Liver (tissue), 3 donors: Measurements from ENCODE around the gene CACTIN.

ENCODE experiments used
- ATF3 ChIP-seq: IDR thresholded peaks from 2 replicates; pipeline ENCODE4 v1.6.1; 2016; ENCODE audit warnings: antibody characterized with exemption
- CTCF ChIP-seq: fragments of 150-350 bp; IDR thresholded peaks from 2 replicates; pipeline ENCODE4 v1.5.1; 2017; ENCODE audit warnings: improper control_type of control experiment, low read depth, low read length; ENCODE audit not compliant: missing input control
- GABPA ChIP-seq, 2 donors: IDR thresholded peaks in 1 of 2; conservative IDR thresholded peaks in 1 of 2; 2 replicates each; pipeline ENCODE4 v1.6.1; 2016; ENCODE audit warnings: antibody characterized with exemption in 2 of 2, mild to moderate bottlenecking in 1 of 2, moderate library complexity in 1 of 2
- HNF4G ChIP-seq: IDR thresholded peaks from 2 replicates; pipeline ENCODE4 v1.6.1; 2016; ENCODE audit warnings: antibody characterized with exemption
- MAX ChIP-seq: IDR thresholded peaks from 2 replicates; pipeline ENCODE4 v1.6.1; 2016; ENCODE audit warnings: antibody characterized with exemption
- RXRA ChIP-seq, 2 donors: IDR thresholded peaks; 2 replicates each; pipeline ENCODE4 v1.6.1; 2017 to 2018; ENCODE audit warnings: antibody characterized with exemption in 2 of 2, mild to moderate bottlenecking in 1 of 2
- SP1 ChIP-seq: IDR thresholded peaks from 2 replicates; pipeline ENCODE4 v1.6.1; 2018; ENCODE audit warnings: antibody characterized with exemption, mild to moderate bottlenecking
- TAF1 ChIP-seq: conservative IDR thresholded peaks from 2 replicates; pipeline ENCODE4 v1.6.1; 2016; ENCODE audit warnings: antibody characterized with exemption, mild to moderate bottlenecking
- YY1 ChIP-seq: IDR thresholded peaks from 2 replicates; pipeline ENCODE4 v1.6.1; 2016; ENCODE audit warnings: antibody characterized with exemption, mild to moderate bottlenecking
- TF ChIP-seq, protein P1 (sequence below): IDR thresholded peaks from 2 replicates; pipeline ENCODE4 v1.6.1; 2016; ENCODE audit warnings: antibody characterized with exemption, mild to moderate bottlenecking
- TF ChIP-seq, protein P2 (sequence below): IDR thresholded peaks from 2 replicates; pipeline ENCODE4 v1.6.1; 2016; ENCODE audit warnings: antibody characterized with exemption
- donor health status: healthy.
- donor health status: healthy.

DNA sequence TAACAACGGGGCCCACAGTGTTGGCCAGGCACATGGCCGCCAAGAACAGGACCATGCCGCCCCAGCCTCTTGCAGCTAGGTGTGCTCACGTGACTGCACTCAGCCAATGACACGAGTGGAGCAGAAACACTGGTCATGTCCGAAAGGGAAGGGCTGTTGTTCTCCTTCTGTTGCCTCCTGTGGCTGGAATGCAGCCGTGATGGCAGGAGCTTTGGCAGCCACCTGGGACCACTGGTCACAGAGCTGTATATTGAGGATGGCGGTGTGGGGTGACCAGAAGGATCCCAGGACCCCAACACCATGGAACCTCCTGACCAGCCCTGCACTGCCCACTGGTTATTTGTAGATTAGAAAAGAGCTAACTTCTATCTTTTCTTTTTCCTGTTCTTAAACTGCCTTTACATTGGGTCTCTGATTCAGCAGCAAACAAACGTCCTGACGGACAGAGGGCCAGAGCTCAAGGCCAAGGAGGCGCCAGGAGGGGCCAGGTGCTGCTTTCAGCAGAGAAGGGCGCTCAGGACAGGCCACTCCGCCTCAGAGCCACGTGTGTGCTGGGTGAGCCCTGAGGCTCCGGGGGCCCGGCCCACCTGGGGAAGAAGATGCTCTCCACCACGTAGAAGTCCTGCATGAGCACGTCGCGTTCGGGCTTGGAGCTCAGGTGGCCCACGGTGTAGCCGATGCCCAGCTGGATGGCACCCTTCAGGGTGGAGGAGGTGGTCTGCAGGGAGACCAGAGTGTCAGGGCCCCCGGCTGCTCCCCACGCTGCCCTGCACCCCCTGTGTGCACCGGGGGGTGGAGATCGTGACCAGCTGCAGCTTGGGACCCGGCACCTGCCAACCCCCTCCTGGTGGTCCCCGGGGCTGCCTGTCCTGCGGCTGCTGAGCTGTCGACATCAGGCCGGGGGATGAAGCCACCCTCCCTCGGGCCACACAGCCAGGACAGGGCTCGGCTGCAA lies 35.0 kb upstream of the CACTIN start:
- TF ChIP-seq CTCF, result no peak
- TF ChIP-seq MAX, result no peak
- TF ChIP-seq GABPA (IDR thresholded peaks at IDR 0.05 in 1 of 2, conservative IDR thresholded peaks at IDR 0.05 in 1 of 2), result no peak
- no peak for TF ChIP-seq YY1
- TF ChIP-seq, protein P1, sequence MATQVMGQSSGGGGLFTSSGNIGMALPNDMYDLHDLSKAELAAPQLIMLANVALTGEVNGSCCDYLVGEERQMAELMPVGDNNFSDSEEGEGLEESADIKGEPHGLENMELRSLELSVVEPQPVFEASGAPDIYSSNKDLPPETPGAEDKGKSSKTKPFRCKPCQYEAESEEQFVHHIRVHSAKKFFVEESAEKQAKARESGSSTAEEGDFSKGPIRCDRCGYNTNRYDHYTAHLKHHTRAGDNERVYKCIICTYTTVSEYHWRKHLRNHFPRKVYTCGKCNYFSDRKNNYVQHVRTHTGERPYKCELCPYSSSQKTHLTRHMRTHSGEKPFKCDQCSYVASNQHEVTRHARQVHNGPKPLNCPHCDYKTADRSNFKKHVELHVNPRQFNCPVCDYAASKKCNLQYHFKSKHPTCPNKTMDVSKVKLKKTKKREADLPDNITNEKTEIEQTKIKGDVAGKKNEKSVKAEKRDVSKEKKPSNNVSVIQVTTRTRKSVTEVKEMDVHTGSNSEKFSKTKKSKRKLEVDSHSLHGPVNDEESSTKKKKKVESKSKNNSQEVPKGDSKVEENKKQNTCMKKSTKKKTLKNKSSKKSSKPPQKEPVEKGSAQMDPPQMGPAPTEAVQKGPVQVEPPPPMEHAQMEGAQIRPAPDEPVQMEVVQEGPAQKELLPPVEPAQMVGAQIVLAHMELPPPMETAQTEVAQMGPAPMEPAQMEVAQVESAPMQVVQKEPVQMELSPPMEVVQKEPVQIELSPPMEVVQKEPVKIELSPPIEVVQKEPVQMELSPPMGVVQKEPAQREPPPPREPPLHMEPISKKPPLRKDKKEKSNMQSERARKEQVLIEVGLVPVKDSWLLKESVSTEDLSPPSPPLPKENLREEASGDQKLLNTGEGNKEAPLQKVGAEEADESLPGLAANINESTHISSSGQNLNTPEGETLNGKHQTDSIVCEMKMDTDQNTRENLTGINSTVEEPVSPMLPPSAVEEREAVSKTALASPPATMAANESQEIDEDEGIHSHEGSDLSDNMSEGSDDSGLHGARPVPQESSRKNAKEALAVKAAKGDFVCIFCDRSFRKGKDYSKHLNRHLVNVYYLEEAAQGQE, result no peak
- TF ChIP-seq TAF1, result no peak
- no peak for TF ChIP-seq SP1
- TF ChIP-seq RXRA (IDR thresholded peaks at IDR 0.05), result no peak
- no peak for TF ChIP-seq HNF4G
- TF ChIP-seq ATF3, result no peak
- TF ChIP-seq, protein P2, sequence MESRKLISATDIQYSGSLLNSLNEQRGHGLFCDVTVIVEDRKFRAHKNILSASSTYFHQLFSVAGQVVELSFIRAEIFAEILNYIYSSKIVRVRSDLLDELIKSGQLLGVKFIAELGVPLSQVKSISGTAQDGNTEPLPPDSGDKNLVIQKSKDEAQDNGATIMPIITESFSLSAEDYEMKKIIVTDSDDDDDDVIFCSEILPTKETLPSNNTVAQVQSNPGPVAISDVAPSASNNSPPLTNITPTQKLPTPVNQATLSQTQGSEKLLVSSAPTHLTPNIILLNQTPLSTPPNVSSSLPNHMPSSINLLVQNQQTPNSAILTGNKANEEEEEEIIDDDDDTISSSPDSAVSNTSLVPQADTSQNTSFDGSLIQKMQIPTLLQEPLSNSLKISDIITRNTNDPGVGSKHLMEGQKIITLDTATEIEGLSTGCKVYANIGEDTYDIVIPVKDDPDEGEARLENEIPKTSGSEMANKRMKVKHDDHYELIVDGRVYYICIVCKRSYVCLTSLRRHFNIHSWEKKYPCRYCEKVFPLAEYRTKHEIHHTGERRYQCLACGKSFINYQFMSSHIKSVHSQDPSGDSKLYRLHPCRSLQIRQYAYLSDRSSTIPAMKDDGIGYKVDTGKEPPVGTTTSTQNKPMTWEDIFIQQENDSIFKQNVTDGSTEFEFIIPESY, result no peak
